Neural cell (in vitro differentiated cells): ENCODE measurements around the gene ANO1. TPM values are rescaled to one million over a fixed set of nuclear protein-coding genes. Genes with fewer than 3 reads are reported as not detected.

ENCODE experiments used
- H2AFZ ChIP-seq: fragments of 200-600, 300-800 bp; sonication (generic), shearing (Covaris generic); 2 replicates; pipeline ENCODE4 v1.6.0; 2014; ENCODE audit warnings: low read depth, mild to moderate bottlenecking, antibody characterized with exemption, low read length, moderate library complexity
- H3F3A ChIP-seq: fragments of 200-600 bp; shearing (Covaris generic); 2 replicates; pipeline ENCODE4 v1.6.1; 2016; ENCODE audit warnings: mild to moderate bottlenecking, moderate library complexity, mixed read lengths, antibody characterized with exemption, low read length; ENCODE audit not compliant: insufficient read depth, poor library complexity, severe bottlenecking
- H3K27ac ChIP-seq: fragments of 200-600, 300-800 bp; sonication (generic), shearing (Covaris generic); 2 replicates; pipeline ENCODE4 v1.5.1; 2014; ENCODE audit warnings: mild to moderate bottlenecking, low read length, moderate library complexity
- H3K27me3 ChIP-seq: fragments of 300-800, 200-600 bp; sonication (generic), shearing (Covaris generic); 2 replicates; pipeline ENCODE4 v1.6.0; 2014; ENCODE audit warnings: mild to moderate bottlenecking, low read depth, low read length, moderate library complexity; ENCODE audit not compliant: insufficient read depth
- H3K36me3 ChIP-seq: fragments of 300-800, 200-600 bp; sonication (generic), shearing (Covaris generic); 2 replicates; pipeline ENCODE4 v1.5.1; 2014; ENCODE audit warnings: mild to moderate bottlenecking, antibody characterized with exemption, low read length, moderate library complexity; ENCODE audit not compliant: insufficient read depth
- H3K4me2 ChIP-seq: fragments of 300-800, 200-600 bp; sonication (generic), shearing (Covaris generic); 2 replicates; pipeline ENCODE4 v1.6.0; 2014; ENCODE audit warnings: mild to moderate bottlenecking, low read length
- H3K4me3 ChIP-seq: fragments of 300-800, 200-600 bp; sonication (generic), shearing (Covaris generic); 2 replicates; pipeline ENCODE4 v1.5.1; 2014; ENCODE audit warnings: mild to moderate bottlenecking, low read length, moderate library complexity
- H3K79me2 ChIP-seq: fragments of 200-600 bp; shearing (Covaris generic); replicated peaks from 2 replicates; pipeline ENCODE4 v1.6.0; 2014; ENCODE audit warnings: mild to moderate bottlenecking, low read length, moderate library complexity; ENCODE audit not compliant: insufficient read depth
- H3K9ac ChIP-seq: fragments of 300-800, 200-600 bp; sonication (generic), shearing (Covaris generic); 2 replicates; pipeline ENCODE4 v1.6.1; 2016; ENCODE audit warnings: mild to moderate bottlenecking, low read length, mixed read lengths
- H3K9me2 ChIP-seq: fragments of 200-600 bp; shearing (Covaris generic); 2 replicates; pipeline ENCODE4 v1.6.1; 2016; ENCODE audit warnings: mild to moderate bottlenecking, low read length, mixed read lengths; ENCODE audit not compliant: insufficient read depth
- H3K9me3 ChIP-seq: fragments of 200-600, 300-800 bp; sonication (generic), shearing (Covaris generic); 2 replicates; pipeline ENCODE4 v1.6.1; 2016; ENCODE audit warnings: mild to moderate bottlenecking, mixed run types, low read length, moderate library complexity, mixed read lengths
- H4K20me1 ChIP-seq: fragments of 200-600 bp; shearing (Covaris generic); 2 replicates; pipeline ENCODE4 v1.6.1; 2016; ENCODE audit warnings: mild to moderate bottlenecking, mixed run types; ENCODE audit not compliant: insufficient read depth
- EP300 ChIP-seq: fragments of 450-650 bp; conservative IDR thresholded peaks from 2 replicates; pipeline ENCODE4 v1.6.1; 2014; ENCODE audit warnings: antibody characterized with exemption, mild to moderate bottlenecking, moderate library complexity; ENCODE audit not compliant: poor library complexity, severe bottlenecking
- EZH2 ChIP-seq: fragments of 200-600, 300-800 bp; shearing (Covaris generic), sonication (generic); IDR thresholded peaks from 2 replicates; pipeline ENCODE4 v1.6.1; 2014; ENCODE audit warnings: antibody characterized with exemption, low read length, borderline replicate concordance, mild to moderate bottlenecking; ENCODE audit not compliant: insufficient read depth, poor library complexity, severe bottlenecking
- MXI1 ChIP-seq: fragments of 450-650 bp; conservative IDR thresholded peaks from 2 replicates; pipeline ENCODE4 v1.6.1; 2014; ENCODE audit warnings: antibody characterized with exemption, mild to moderate bottlenecking; ENCODE audit not compliant: poor library complexity, severe bottlenecking
- POLR2AphosphoS5 ChIP-seq: IDR thresholded peaks from 2 replicates; pipeline ENCODE4 v1.6.1; 2012
- RAD21 ChIP-seq: fragments of 450-650 bp; conservative IDR thresholded peaks from 2 replicates; pipeline ENCODE4 v1.6.1; 2014; ENCODE audit warnings: antibody characterized with exemption, mild to moderate bottlenecking, moderate library complexity
- SMC3 ChIP-seq: fragments of 450-650 bp; conservative IDR thresholded peaks from 2 replicates; pipeline ENCODE4 v1.6.1; 2014; ENCODE audit warnings: antibody characterized with exemption, mild to moderate bottlenecking, moderate library complexity; ENCODE audit not compliant: poor library complexity
- TAF1 ChIP-seq: IDR thresholded peaks from 2 replicates; pipeline ENCODE4 v1.6.1; 2012; ENCODE audit warnings: low read depth
- polyA plus RNA-seq: library from polyadenylated mRNA; depleted of rRNA; stranded (reverse); fragments of >200 nt; gene quantifications from 2 replicates; pipeline ENCODE4 v1.2.3, GENCODE V29; 2014
- TF ChIP-seq, protein P1 (sequence below): fragments of 450-650 bp; IDR thresholded peaks from 2 replicates; pipeline ENCODE4 v1.5.1; 2014; ENCODE audit warnings: antibody characterized with exemption, mild to moderate bottlenecking, moderate library complexity; ENCODE audit not compliant: poor library complexity, severe bottlenecking
- TF ChIP-seq, protein P2 (sequence below): IDR thresholded peaks from 2 replicates; pipeline ENCODE4 v1.6.1; 2012; ENCODE audit warnings: borderline replicate concordance

Gene ANO1
- polyA plus RNA-seq, 1 donor from 2014 or later, result not detected

DNA sequence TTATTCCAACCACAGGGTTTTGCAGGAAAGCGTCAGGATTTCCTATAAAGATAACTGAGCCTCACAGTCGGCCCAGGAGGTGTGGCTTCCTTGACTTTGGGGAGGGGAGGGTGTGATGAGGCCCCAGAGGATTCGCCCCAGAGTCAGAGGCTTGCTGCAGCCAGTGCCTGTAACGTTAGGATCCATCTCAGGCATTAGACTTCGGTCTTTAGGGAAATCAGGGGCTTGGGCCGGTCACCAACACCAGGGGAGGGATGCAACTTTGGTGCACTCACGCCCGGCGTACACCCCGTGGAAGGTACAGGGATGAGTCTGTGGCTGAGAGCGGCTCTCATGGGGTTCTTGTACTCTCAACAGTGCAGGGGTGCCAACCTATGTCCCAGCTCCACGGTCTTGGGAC is 5.7 kb upstream of the ANO1 start:
- Histone ChIP-seq H3K27me3 (peaks cover 29% of the 10 kb centered on the region), H3K36me3 (no peaks in the 10 kb centered on the region), H2AFZ (no peak overlapping the region), H3K4me2 (no peak overlapping the region), H3K9me2 (no peaks in the 10 kb centered on the region), H3K79me2 (no peaks in the 10 kb centered on the region), H3F3A (no peaks in the 10 kb centered on the region), H3K4me3 (no peak overlapping the region), H4K20me1 (no peaks in the 10 kb centered on the region), H3K9ac (no peak overlapping the region), H3K27ac (no peak overlapping the region), H3K9me3 (no peaks in the 10 kb centered on the region)
- TF ChIP-seq EP300, result no peak
- no peak for TF ChIP-seq MXI1
- TF ChIP-seq SMC3, result no peak
- TF ChIP-seq POLR2AphosphoS5, result no peak
- TF ChIP-seq, protein P1, sequence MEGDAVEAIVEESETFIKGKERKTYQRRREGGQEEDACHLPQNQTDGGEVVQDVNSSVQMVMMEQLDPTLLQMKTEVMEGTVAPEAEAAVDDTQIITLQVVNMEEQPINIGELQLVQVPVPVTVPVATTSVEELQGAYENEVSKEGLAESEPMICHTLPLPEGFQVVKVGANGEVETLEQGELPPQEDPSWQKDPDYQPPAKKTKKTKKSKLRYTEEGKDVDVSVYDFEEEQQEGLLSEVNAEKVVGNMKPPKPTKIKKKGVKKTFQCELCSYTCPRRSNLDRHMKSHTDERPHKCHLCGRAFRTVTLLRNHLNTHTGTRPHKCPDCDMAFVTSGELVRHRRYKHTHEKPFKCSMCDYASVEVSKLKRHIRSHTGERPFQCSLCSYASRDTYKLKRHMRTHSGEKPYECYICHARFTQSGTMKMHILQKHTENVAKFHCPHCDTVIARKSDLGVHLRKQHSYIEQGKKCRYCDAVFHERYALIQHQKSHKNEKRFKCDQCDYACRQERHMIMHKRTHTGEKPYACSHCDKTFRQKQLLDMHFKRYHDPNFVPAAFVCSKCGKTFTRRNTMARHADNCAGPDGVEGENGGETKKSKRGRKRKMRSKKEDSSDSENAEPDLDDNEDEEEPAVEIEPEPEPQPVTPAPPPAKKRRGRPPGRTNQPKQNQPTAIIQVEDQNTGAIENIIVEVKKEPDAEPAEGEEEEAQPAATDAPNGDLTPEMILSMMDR, result no peak
- TF ChIP-seq TAF1, result no peak
- no peak for TF ChIP-seq RAD21
- TF ChIP-seq EZH2, result no peak
- TF ChIP-seq, protein P2, sequence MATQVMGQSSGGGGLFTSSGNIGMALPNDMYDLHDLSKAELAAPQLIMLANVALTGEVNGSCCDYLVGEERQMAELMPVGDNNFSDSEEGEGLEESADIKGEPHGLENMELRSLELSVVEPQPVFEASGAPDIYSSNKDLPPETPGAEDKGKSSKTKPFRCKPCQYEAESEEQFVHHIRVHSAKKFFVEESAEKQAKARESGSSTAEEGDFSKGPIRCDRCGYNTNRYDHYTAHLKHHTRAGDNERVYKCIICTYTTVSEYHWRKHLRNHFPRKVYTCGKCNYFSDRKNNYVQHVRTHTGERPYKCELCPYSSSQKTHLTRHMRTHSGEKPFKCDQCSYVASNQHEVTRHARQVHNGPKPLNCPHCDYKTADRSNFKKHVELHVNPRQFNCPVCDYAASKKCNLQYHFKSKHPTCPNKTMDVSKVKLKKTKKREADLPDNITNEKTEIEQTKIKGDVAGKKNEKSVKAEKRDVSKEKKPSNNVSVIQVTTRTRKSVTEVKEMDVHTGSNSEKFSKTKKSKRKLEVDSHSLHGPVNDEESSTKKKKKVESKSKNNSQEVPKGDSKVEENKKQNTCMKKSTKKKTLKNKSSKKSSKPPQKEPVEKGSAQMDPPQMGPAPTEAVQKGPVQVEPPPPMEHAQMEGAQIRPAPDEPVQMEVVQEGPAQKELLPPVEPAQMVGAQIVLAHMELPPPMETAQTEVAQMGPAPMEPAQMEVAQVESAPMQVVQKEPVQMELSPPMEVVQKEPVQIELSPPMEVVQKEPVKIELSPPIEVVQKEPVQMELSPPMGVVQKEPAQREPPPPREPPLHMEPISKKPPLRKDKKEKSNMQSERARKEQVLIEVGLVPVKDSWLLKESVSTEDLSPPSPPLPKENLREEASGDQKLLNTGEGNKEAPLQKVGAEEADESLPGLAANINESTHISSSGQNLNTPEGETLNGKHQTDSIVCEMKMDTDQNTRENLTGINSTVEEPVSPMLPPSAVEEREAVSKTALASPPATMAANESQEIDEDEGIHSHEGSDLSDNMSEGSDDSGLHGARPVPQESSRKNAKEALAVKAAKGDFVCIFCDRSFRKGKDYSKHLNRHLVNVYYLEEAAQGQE, result no peak

DNA sequence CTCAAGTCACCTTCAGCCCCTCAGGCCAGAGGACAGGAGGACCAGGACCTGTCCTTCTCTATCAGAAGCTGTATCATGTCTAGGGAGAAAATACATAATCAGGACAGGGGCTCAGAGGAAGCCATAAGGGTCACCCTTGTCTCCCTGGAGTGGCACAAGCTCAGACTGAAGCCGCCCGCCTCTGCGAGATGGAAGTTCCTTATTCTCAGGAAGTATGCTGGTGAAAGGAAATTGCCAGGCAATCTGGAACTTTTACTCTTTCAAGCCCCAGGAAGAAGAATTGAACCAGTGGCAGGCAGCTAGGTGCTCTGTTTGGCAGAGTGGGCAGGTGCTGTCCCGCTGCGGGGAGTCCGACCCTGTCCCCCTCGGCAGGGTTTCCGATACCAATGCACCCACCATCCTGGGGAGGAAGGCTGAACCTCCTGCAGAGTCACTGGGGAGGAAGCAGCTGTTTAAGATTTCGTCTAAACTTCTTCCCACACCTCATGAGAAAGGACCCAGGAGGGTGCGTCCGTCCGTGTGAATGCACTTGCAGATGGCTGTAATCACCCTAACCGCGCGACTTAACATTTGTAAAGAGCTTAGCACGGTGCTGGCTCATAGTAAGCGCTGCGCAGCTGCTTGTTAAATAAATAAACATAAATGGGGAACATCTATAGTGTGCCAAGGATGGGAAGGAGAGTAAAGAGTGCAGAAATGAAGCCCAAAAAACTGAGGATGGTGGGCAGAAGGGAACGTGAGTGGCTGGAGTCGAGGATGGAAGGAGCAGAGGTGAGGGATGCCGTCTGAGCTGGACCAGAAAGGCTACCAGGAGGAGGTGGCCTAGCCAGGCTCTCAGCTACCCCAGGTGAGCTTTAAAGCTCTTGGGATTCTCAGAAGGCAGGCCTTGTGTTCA is 5.0 kb upstream of the ANO1 start:
- Histone ChIP-seq H4K20me1 (no peaks in the 10 kb centered on the region), H2AFZ (no peak overlapping the region), H3K36me3 (no peaks in the 10 kb centered on the region), H3K4me2 (no peak overlapping the region), H3K27ac (no peak overlapping the region), H3K27me3 (peaks cover 36% of the 10 kb centered on the region), H3K79me2 (no peaks in the 10 kb centered on the region), H3F3A (no peaks in the 10 kb centered on the region), H3K9me2 (no peaks in the 10 kb centered on the region), H3K9ac (no peak overlapping the region), H3K9me3 (no peaks in the 10 kb centered on the region), H3K4me3 (no peak overlapping the region)
- TF ChIP-seq SMC3, result no peak
- TF ChIP-seq TAF1, result no peak
- TF ChIP-seq, protein P1, result no peak
- no peak for TF ChIP-seq POLR2AphosphoS5
- TF ChIP-seq EZH2, result no peak
- no peak for TF ChIP-seq EP300
- TF ChIP-seq MXI1, result no peak
- TF ChIP-seq RAD21, result no peak
- TF ChIP-seq, protein P2, result no peak
